GM19372 (cell line): ENCODE results near the gene LLGL2.

Source experiments
- ATAC-seq: cut with Tn5 transposase; IDR thresholded peaks from one replicate; pipeline ENCODE4 v1.9.1; 2021; ENCODE audit warnings: mild to moderate bottlenecking, low read depth, moderate library complexity; ENCODE audit not compliant: unreplicated experiment

The LLGL2 gene

GRCh38 chr17:75521290-75521689 is 4.2 kb upstream of the LLGL2 start:
- no peak for ATAC-seq

DNA sequence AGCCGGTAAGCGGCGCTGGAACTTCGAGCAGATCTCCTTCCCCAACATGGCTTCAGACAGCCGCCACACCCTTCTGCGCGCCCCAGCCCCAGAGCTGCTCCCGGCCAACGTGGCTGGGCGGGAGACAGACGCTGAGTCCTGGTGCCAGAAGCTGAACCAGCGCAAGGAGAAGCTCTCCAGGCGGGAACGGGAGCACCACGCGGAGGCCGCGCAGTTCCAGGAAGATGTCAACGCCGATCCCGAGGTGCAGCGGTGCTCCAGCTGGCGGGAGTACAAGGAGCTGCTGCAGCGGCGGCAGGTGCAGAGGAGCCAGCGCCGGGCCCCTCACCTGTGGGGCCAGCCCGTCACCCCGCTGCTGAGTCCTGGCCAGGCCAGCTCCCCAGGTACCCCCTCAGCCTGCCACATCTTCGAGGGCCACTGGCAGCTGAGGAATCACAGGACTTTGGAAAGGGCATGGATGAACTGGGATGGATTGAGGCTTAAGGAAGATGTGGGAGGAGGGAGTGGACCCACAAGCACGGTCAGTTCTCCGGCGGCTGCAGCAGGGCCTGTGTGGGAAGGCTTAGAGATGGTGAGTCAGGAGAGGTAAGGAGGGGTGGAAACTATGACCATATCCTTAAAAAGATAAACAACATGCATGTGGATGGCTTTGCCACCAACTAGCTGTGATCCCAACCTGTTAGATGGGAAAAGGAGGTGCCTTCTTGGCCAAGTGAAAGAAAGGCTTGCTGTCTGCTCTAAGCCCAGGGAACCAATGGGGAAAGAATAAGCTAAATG is 3.4 kb upstream of the LLGL2 start:
- ATAC-seq: no peak

DNA sequence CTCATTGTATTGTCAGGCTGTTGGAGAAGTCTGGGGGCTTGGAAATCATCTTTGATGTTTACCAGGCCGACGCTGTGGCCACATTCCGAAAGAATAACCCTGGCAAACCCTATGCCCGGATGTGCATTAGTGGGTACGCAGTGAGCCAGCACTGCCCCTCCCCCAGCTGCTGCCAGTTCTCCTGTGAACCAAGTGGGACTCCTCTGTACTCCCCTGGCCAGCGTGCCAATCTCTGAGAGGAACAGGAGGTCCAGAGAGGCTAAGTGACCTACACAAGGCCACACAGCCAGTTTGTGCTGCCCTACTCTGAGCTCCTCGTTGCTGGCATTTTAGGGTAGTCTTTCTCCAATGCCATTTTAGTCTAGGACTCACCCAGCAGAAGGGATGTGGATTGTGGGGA is 1.9 kb upstream of the LLGL2 start:
- no peak for ATAC-seq

- ATAC-seq: no peak
These were observed 1.1 kb upstream of the LLGL2 start for GRCh38 chr17:75524269-75524969.

- ATAC-seq: no peak
These were observed 483 bp downstream of the LLGL2 start for GRCh38 chr17:75525806-75526554.

DNA sequence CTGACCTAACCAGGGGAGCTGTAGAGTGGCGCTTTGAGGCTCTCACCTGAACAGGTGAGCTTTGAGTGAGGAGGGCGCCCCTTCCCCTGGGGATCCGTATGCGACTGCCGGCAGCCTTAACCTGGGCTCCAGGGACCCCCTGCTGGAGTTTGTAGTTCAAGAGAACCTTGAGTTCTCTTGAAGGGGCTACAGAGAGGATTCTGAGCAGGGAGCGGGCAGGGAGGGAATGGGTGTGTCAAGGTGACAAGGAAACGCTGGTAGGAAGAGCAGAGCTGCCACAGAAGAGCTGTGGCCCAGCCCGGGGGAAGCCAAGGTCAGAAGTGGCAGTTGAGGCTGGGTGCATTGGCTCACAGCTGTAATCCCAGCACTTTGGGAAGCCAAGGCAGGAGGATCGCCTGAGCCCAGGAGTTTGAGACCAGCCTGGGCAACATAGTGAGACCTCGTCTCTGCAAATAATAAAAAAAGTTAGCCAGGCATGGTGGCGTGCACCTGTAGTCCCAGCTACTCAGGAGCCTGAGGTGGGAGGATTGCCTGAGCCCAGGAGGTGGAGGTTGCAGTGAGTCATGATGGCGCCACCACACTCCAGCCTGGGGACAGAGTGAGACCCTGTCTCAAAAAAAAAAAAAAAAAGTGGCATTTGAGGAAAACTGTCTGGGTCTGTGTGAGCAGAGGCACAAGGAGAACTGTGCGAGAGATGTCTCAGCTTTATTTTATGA is 1.2 kb downstream of the LLGL2 start:
- ATAC-seq: no peak

GRCh38 chr17:75530837-75531720 is 5.6 kb downstream of the LLGL2 start:
- no peak for ATAC-seq

DNA sequence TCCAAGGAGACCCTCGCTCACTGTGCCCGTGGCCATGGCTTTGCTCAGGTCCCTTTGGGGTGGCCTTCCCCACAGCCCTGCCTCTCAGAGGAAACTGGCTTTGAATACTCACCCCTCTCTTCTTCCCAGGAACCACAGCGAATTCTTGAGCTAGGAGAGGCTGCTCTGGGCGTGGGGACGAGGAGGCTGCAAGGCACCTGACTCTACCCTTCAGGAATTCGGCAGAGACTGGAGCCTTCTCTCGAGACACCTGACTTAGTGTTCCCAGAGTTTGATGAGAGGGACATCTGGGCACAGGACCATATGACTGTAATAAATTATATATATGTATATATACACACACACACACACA is 6.2 kb downstream of the LLGL2 start:
- no peak for ATAC-seq

- ATAC-seq: no peak
These were observed 9.6 kb downstream of the LLGL2 start for GRCh38 chr17:75535119-75535537.

GRCh38 chr17:75535871-75536270 is 10.4 kb downstream of the LLGL2 start:
- ATAC-seq: no peak

GRCh38 chr17:75536366-75536765 is 10.9 kb downstream of the LLGL2 start:
- ATAC-seq: no peak

GRCh38 chr17:75539967-75540729 is 14.7 kb downstream of the LLGL2 start:
- no peak for ATAC-seq

DNA sequence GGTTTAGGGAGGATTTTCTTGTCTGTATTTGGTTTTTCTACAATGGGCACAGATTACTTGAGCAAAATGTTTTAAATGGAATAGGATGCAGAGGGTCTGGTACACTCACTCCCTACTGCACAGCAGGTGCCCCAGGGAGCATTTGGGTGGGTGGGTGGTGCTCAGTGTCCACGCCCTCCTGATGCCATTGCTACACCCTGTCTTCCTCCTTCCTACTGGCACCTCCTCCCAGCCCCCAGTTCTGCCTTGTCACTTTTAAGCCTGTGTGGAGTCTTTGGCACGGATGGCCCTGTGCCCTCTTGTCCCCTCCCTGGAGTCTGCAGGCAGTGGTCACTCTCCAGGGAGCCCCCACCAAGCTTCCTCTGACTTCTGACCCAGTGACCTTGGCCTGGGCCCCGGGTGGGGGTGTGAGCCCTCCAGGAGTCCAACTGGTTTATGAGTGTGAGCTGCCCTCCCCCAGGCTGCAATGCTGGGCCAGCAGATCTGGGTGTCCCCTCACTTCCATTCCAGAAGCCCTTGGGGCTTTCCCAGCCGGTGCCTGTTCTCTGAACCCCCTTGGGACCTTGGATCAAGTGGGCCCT is 15.5 kb downstream of the LLGL2 start:
- no peak for ATAC-seq

- ATAC-seq: no peak
These were observed 16.7 kb downstream of the LLGL2 start for GRCh38 chr17:75542229-75542628.

DNA sequence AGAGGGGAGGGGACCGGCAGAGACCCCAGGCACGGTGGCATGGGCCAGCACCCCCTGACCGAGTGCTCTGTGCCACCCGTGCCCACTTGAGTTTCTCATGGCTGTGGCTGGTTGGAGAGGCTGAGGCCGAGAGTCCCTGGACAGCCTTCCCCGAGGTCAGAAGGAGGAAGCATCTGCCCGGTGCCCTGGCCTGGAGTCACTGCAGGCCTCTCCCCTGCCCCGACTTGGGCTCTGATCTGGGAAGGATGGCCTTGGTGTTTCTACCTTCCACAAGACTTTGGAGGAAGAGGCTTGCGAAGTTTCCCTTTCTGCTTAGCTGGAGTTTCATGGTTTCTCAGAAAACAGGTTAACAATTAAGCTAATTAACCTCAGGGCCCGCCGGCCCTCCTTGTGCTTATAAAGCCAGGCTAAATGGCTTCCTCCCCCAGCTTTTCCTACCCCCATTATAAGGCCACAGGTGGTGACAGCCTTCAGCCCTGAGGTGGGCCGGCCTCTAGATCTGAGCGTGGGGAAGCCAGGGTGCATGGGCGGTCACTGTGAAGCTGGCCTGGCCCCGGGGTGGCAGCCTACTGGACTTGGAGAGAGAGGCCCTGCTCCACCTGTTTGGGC is 17.3 kb downstream of the LLGL2 start:
- ATAC-seq: no peak

- no peak for ATAC-seq
These were observed 18.8 kb downstream of the LLGL2 start for GRCh38 chr17:75544250-75544649.

GRCh38 chr17:75546181-75546580 is 20.7 kb downstream of the LLGL2 start:
- no peak for ATAC-seq

DNA sequence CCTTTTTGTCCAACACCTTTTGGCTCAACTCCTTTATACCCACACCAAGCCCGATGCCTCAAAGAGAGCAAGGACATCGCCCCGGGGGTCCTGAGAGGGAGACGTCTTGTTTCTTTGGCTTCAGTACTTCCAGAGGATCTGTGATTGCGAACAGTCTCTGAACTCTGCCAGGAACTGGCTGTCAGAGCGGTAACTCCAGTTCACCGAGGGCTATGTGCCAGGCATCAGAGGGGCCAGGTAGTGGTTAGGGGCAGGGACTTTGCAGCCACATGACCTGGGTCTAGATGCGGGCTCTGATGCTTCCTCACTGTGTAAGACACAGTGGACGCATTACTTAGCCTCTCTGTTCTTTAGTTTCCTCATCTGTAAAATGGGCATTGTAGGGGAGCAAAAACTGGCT is 21.6 kb downstream of the LLGL2 start:
- no peak for ATAC-seq
